Fibroblast of gingiva (primary cell): ENCODE data around the gene POLR1E.
"Not testable (repeated sequence)": the region's sequence is repeated elsewhere in the genome, so short reads cannot be mapped to it uniquely, and the experiment has no call there.

Source experiments
- DNase-seq: peaks from one replicate; pipeline ENCODE4 v3.0.0-alpha.2; 2011; ENCODE audit warnings: low read depth

The POLR1E gene

GRCh38 chr9:37464426-37465248, 21.1 kb upstream of the POLR1E start:
- DNase-seq, result peak; percentile 64

- DNase-seq, result peak; percentile 100
Observed at GRCh38 chr9:37465249-37466036, 20.3 kb upstream of the POLR1E start, which contains the start of gene ZBTB5. Gene ZBTB5 (minus strand): TSS chr9:37465450. CDS start chr9:37442551, 22,899 bp downstream.

- DNase-seq, result peak; percentile 88
Observed at GRCh38 chr9:37466037-37466709, 19.6 kb upstream of the POLR1E start.

GRCh38 chr9:37467530-37467929, 18.2 kb upstream of the POLR1E start:
- DNase-seq, result not testable (repeated sequence)

GRCh38 chr9:37468620-37469019, 17.1 kb upstream of the POLR1E start:
- DNase-seq, result no peak

GRCh38 chr9:37471942-37472684, 13.6 kb upstream of the POLR1E start:
- DNase-seq, result peak; percentile 83

- not testable (repeated sequence) for DNase-seq
Observed at GRCh38 chr9:37473982-37474381, 11.8 kb upstream of the POLR1E start.

GRCh38 chr9:37474438-37474837, 11.3 kb upstream of the POLR1E start:
- no peak for DNase-seq

- no peak for DNase-seq
Observed at GRCh38 chr9:37476930-37477329, 8.8 kb upstream of the POLR1E start.

- DNase-seq, result not testable (repeated sequence)
Observed at GRCh38 chr9:37477443-37477842, 8.3 kb upstream of the POLR1E start.

- DNase-seq, result not testable (repeated sequence)
Observed at GRCh38 chr9:37477987-37478619, 7.6 kb upstream of the POLR1E start.

GRCh38 chr9:37480759-37481158, 5.0 kb upstream of the POLR1E start:
- DNase-seq, result no peak

- DNase-seq, result no peak
Observed at GRCh38 chr9:37486256-37486615, 488 bp downstream of the POLR1E start.

- DNase-seq, result peak; percentile 95
Observed at GRCh38 chr9:37486616-37487548, 1.1 kb downstream of the POLR1E start.

- DNase-seq, result no peak
Observed at GRCh38 chr9:37491939-37492338, 6.2 kb downstream of the POLR1E start.

GRCh38 chr9:37495571-37495970, 9.8 kb downstream of the POLR1E start:
- DNase-seq, result no peak

GRCh38 chr9:37496020-37496419, 10.3 kb downstream of the POLR1E start:
- no peak for DNase-seq

- DNase-seq, result no peak
Observed at GRCh38 chr9:37497320-37497719, 11.6 kb downstream of the POLR1E start.

GRCh38 chr9:37498457-37498856, 12.7 kb downstream of the POLR1E start:
- DNase-seq, result no peak

- no peak for DNase-seq
Observed at GRCh38 chr9:37499297-37499696, 13.5 kb downstream of the POLR1E start.
